Gastrocnemius medialis (tissue), 4 donors: ENCODE data around the gene RTP2.

Source experiments
- CTCF ChIP-seq, 5 experiments: fragments of 450-650 bp in 3 of 5; fragments of 200-600 bp in 2 of 5; sonication (generic) in 2 of 5; IDR thresholded peaks in 4 of 5; conservative IDR thresholded peaks in 1 of 5; 1 replicate in 4 of 5; 2 replicates in 1 of 5; pipeline ENCODE4 v1.5.1; 2016 to 2019; ENCODE audit warnings: antibody characterized with exemption in 5 of 5, mild to moderate bottlenecking in 3 of 5, moderate library complexity in 3 of 5
- POLR2A ChIP-seq, 2 donors: fragments of 450-650 bp; IDR thresholded peaks; one replicate each; pipeline ENCODE4 v1.6.1; 2017; ENCODE audit warnings: antibody characterized with exemption in 2 of 2, mild to moderate bottlenecking in 2 of 2, moderate library complexity in 2 of 2

- TF ChIP-seq CTCF (IDR thresholded peaks at IDR 0.05 in 4 of 5, conservative IDR thresholded peaks at IDR 0.05 in 1 of 5) (no peak), POLR2A (IDR thresholded peaks at IDR 0.05) (peak in 1 of 2 donors; percentile 8)
Observed at GRCh38 chr3:187721055-187721454, 18.7 kb upstream of the RTP2 start.
